ENCODE measurements around the gene SMARCD3.

DNA sequence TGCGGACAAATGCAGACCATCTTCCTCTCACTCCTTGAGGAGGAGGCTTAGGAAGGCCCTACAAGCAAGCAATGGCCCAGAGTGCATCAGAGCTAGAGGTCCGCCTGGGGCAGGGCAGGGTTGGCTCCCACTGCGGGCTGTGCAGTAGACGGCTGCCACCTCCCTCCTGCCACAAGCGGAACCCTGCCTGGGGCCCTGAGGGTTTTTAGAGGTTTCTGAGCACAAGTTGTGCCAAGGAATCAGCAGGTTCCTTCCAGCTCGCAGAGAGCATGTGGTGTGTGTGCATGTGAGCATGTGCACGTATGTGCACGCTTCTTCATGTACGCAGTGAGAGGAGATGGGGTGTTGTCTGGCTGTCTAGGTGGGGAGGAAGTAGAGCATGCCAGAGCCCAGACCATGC lies 25.9 kb upstream of the SMARCD3 start:
- TF ChIP-seq, protein P1, sequence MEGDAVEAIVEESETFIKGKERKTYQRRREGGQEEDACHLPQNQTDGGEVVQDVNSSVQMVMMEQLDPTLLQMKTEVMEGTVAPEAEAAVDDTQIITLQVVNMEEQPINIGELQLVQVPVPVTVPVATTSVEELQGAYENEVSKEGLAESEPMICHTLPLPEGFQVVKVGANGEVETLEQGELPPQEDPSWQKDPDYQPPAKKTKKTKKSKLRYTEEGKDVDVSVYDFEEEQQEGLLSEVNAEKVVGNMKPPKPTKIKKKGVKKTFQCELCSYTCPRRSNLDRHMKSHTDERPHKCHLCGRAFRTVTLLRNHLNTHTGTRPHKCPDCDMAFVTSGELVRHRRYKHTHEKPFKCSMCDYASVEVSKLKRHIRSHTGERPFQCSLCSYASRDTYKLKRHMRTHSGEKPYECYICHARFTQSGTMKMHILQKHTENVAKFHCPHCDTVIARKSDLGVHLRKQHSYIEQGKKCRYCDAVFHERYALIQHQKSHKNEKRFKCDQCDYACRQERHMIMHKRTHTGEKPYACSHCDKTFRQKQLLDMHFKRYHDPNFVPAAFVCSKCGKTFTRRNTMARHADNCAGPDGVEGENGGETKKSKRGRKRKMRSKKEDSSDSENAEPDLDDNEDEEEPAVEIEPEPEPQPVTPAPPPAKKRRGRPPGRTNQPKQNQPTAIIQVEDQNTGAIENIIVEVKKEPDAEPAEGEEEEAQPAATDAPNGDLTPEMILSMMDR (conservative IDR thresholded peaks at IDR 0.05), result no peak
- no peak for TF ChIP-seq ZFX (IDR thresholded peaks at IDR 0.05)

Measured in C4-2B (cell line).